ENCODE results near the gene SMARCB1. TPM values are rescaled to one million over a fixed set of nuclear protein-coding genes. Genes with fewer than 3 reads are reported as not detected.

The SMARCB1 gene
- polyA plus RNA-seq, 1 of the 3 experiments (the other 2 are of a cell fraction), result 215 TPM

DNA sequence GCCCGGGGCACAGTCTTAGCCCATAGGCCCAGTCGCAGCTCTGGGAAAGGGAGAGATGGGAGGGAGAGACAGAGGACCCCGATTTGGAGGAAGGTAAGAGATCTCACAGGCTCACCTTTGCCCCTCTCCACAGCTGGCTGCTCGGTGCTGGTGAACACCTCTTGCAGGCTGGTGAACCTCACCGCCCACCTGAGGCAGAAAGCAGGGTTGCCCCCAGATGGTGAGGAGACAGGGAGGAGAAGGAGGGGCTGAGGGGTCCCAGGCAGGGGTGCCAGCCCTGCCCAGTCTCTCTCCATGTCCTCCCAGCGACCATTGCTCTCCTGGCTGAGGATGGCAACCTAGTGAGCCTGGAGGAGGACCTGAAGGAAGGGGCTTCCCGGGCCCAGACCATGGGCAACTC is 22.8 kb upstream of the SMARCB1 start:
- TF ChIP-seq MEF2A (IDR thresholded peaks at IDR 0.05; ENCODE audit: borderline replicate concordance, low read depth) (no peak), RAD21 (IDR thresholded peaks at IDR 0.05; ENCODE audit: low read length) (no peak)
- H3K9me2 ChIP-seq, result no peaks in the 10 kb centered on the region
- POLR2A ChIA-PET, result no interaction called here
- no peak overlapping the region for H2AFZ ChIP-seq (ENCODE audit: low read depth)
- peaks cover 11% of the 10 kb centered on the region; the same call in 1 of the 2 replicates for H3K79me2 ChIP-seq (ENCODE audit: insufficient read depth)
- H3F3A ChIP-seq (replicated peaks; ENCODE audit: insufficient read depth), result no peaks in the 10 kb centered on the region
- H3K9me3 ChIP-seq, result no peaks in the 10 kb centered on the region
- H3K36me3 ChIP-seq (replicated peaks in 1 of 2; ENCODE audit: control insufficient read depth in 1 of 2, insufficient read depth in 2 of 2, low read length in 1 of 2), result no peaks in the 10 kb centered on the region
- DNase-seq, result no peak
- 90% methylated on average over 4 of the region's 7 CpGs for WGBS (ENCODE audit: low lambda C conversion rate)
- H4K20me1 ChIP-seq (ENCODE audit: insufficient read depth), result no peaks in the 10 kb centered on the region
- no peak overlapping the region for H3K27ac ChIP-seq (ENCODE audit: low read depth in 2 of 2, low read length in 1 of 2)
- H3K4me3 ChIP-seq (ENCODE audit: low read depth in 2 of 2, low read length in 1 of 2), result no peak overlapping the region
- no peak overlapping the region for H3K9ac ChIP-seq
- no peaks in the 10 kb centered on the region for H3K27me3 ChIP-seq (ENCODE audit: insufficient read depth)
- peaks cover 7% of the 10 kb centered on the region in 2 experiments; a peak in 2 of 4 replicates for H3K4me1 ChIP-seq (ENCODE audit: control insufficient read depth in 1 of 2, insufficient read depth in 2 of 2, low read depth in 1 of 2, low read length in 1 of 2)
- CTCF ChIA-PET, result interaction anchor here (1.5 to 14.9 kb wide), 2 partner anchors 9 to 84 kb away, joined by 3 to 277 read pairs; no protein-coding TSS in a partner anchor
- no peak overlapping the region for H3K4me2 ChIP-seq

GRCh38 chr22:23764899-23765881 is 21.6 kb upstream of the SMARCB1 start:
- H3K4me1 ChIP-seq (ENCODE audit: control insufficient read depth in 1 of 2, insufficient read depth in 2 of 2, low read depth in 1 of 2, low read length in 1 of 2), result peaks cover 7 to 10% of the 10 kb centered on the region in 2 experiments; a peak in 2 of 4 replicates
- H3F3A ChIP-seq (replicated peaks; ENCODE audit: insufficient read depth), result no peaks in the 10 kb centered on the region
- TF ChIP-seq TCF12 (IDR thresholded peaks at IDR 0.05), result no peak
- no peak for TF ChIP-seq TAF1 (IDR thresholded peaks at IDR 0.05; ENCODE audit: borderline replicate concordance, low read depth, low read length)
- TF ChIP-seq GATA2 (CRISPR knock-in tag; IDR thresholded peaks at IDR 0.05), result no peak
- no peak for TF ChIP-seq ELF1 (IDR thresholded peaks at IDR 0.05)
- no peak for TF ChIP-seq FOSL2 (IDR thresholded peaks at IDR 0.05; ENCODE audit: borderline replicate concordance, low read depth)
- no peak for TF ChIP-seq EP300 (IDR thresholded peaks at IDR 0.05; ENCODE audit: borderline replicate concordance in 1 of 2, low read depth in 1 of 2, low read length in 1 of 2)
- TF ChIP-seq USF1 (IDR thresholded peaks at IDR 0.05; ENCODE audit: borderline replicate concordance, low read depth), result no peak
- WGBS (ENCODE audit: low lambda C conversion rate), result 95% methylated on average over 7 of the region's 9 CpGs
- no peak overlapping the region for H3K9ac ChIP-seq
- ChIA-PET CTCF (interaction anchor here (1.5 to 14.9 kb wide), 3 partner anchors 10 to 83 kb away, joined by 3 to 277 read pairs (median 11); no protein-coding TSS in a partner anchor), POLR2A (interaction anchor here (1.1 kb wide), 1 partner anchor 18 kb away, joined by 3 read pairs; no protein-coding TSS in a partner anchor)
- no peak overlapping the region for H2AFZ ChIP-seq (ENCODE audit: low read depth)
- no peaks in the 10 kb centered on the region for H3K27me3 ChIP-seq (ENCODE audit: insufficient read depth)
- no peak overlapping the region for H3K4me2 ChIP-seq
- H3K27ac ChIP-seq (ENCODE audit: low read depth in 2 of 2, low read length in 1 of 2), result no peak overlapping the region
- DNase-seq, result no peak
- no peak overlapping the region for H3K4me3 ChIP-seq (ENCODE audit: low read depth in 2 of 2, low read length in 1 of 2)
- peaks cover 11% of the 10 kb centered on the region; the same call in 1 of the 2 replicates for H3K79me2 ChIP-seq (ENCODE audit: insufficient read depth)
- no peaks in the 10 kb centered on the region for H3K36me3 ChIP-seq (replicated peaks in 1 of 2; ENCODE audit: control insufficient read depth in 1 of 2, insufficient read depth in 2 of 2, low read length in 1 of 2)
- no peaks in the 10 kb centered on the region for H3K9me2 ChIP-seq
- no peaks in the 10 kb centered on the region for H3K9me3 ChIP-seq
- no peaks in the 10 kb centered on the region for H4K20me1 ChIP-seq (ENCODE audit: insufficient read depth)

Measured in SK-N-SH (cell line).